HUES48 (cell line): ENCODE measurements around the gene SCN4A.

Experiments
- H3K27ac ChIP-seq: one replicate; pipeline ENCODE4 v1.7.0; 2013; ENCODE audit warnings: low read depth, low read length, inconsistent platforms
- H3K27me3 ChIP-seq: 2 replicates; pipeline ENCODE4 v1.6.1; 2013; ENCODE audit warnings: mild to moderate bottlenecking, low read length; ENCODE audit not compliant: control insufficient read depth, insufficient read depth
- H3K36me3 ChIP-seq: 2 replicates; pipeline ENCODE4 v1.6.1; 2013; ENCODE audit warnings: low read length; ENCODE audit not compliant: control insufficient read depth, insufficient read depth
- H3K4me1 ChIP-seq: 2 replicates; pipeline ENCODE4 v1.6.1; 2013; ENCODE audit warnings: mild to moderate bottlenecking, low read length; ENCODE audit not compliant: control insufficient read depth, insufficient read depth
- H3K4me3 ChIP-seq: 2 replicates; pipeline ENCODE4 v1.5.1; 2013; ENCODE audit warnings: mild to moderate bottlenecking, low read depth, low read length
- H3K9ac ChIP-seq: 2 replicates; pipeline ENCODE4 v1.6.1; 2013; ENCODE audit warnings: mild to moderate bottlenecking, low read depth, low read length, moderate library complexity
- H3K9me3 ChIP-seq: 2 replicates; pipeline ENCODE4 v1.6.1; 2013; ENCODE audit warnings: low read length; ENCODE audit not compliant: control insufficient read depth, insufficient read depth

The SCN4A gene

GRCh38 chr17:63963123-63963522 is 9.6 kb downstream of the SCN4A start:
- Histone ChIP-seq H3K4me3 (no peak overlapping the region), H3K9ac (no peak overlapping the region), H3K4me1 (peaks cover 19% of the 10 kb centered on the region; the same call in 1 of the 2 replicates), H3K27me3 (no peaks in the 10 kb centered on the region), H3K9me3 (no peaks in the 10 kb centered on the region), H3K27ac (no peak overlapping the region), H3K36me3 (no peaks in the 10 kb centered on the region)

GRCh38 chr17:63962298-63962744 is 10.4 kb downstream of the SCN4A start:
- peak overlapping the region; percentile 7; the same call in 1 of the 2 replicates for H3K4me3 ChIP-seq
- H3K27me3 ChIP-seq = no peaks in the 10 kb centered on the region
- H3K36me3 ChIP-seq = no peaks in the 10 kb centered on the region
- H3K4me1 ChIP-seq = peaks cover 19% of the 10 kb centered on the region; the same call in 1 of the 2 replicates
- H3K27ac ChIP-seq = peak overlapping the region; percentile 67
- H3K9me3 ChIP-seq = no peaks in the 10 kb centered on the region
- H3K9ac ChIP-seq = no peak overlapping the region

- H3K4me3 ChIP-seq = peak overlapping the region; percentile 58
- H3K4me1 ChIP-seq = peaks cover 19% of the 10 kb centered on the region; the same call in 1 of the 2 replicates
- H3K9me3 ChIP-seq = no peaks in the 10 kb centered on the region
- H3K36me3 ChIP-seq = peaks cover 3% of the 10 kb centered on the region; the same call in 1 of the 2 replicates
- H3K27me3 ChIP-seq = no peaks in the 10 kb centered on the region
- H3K27ac ChIP-seq = peak overlapping the region; percentile 67
- peak overlapping the region; percentile 57 for H3K9ac ChIP-seq
Observed at GRCh38 chr17:63961355-63962212, 11.1 kb downstream of the SCN4A start.

GRCh38 chr17:63960430-63960829 is 12.3 kb downstream of the SCN4A start:
- Histone ChIP-seq H3K9me3 (no peaks in the 10 kb centered on the region), H3K4me3 (peak overlapping the region; percentile 58), H3K27ac (no peak overlapping the region), H3K27me3 (no peaks in the 10 kb centered on the region), H3K9ac (no peak overlapping the region), H3K36me3 (peaks cover 6% of the 10 kb centered on the region; the same call in 1 of the 2 replicates), H3K4me1 (peaks cover 19% of the 10 kb centered on the region; the same call in 1 of the 2 replicates)

GRCh38 chr17:63960006-63960405 is 12.7 kb downstream of the SCN4A start:
- Histone ChIP-seq H3K9ac (no peak overlapping the region), H3K36me3 (peaks cover 6% of the 10 kb centered on the region; the same call in 1 of the 2 replicates), H3K27me3 (no peaks in the 10 kb centered on the region), H3K9me3 (no peaks in the 10 kb centered on the region), H3K4me1 (peaks cover 19% of the 10 kb centered on the region; the same call in 1 of the 2 replicates), H3K27ac (no peak overlapping the region), H3K4me3 (peak overlapping the region; percentile 58; the same call in 1 of the 2 replicates)

- H3K4me3 ChIP-seq = no peak overlapping the region
- no peaks in the 10 kb centered on the region for H3K27me3 ChIP-seq
- no peak overlapping the region for H3K27ac ChIP-seq
- H3K9ac ChIP-seq = no peak overlapping the region
- H3K9me3 ChIP-seq = no peaks in the 10 kb centered on the region
- peaks cover 13% of the 10 kb centered on the region; the same call in 1 of the 2 replicates for H3K4me1 ChIP-seq
- H3K36me3 ChIP-seq = peaks cover 6% of the 10 kb centered on the region; the same call in 1 of the 2 replicates
Observed at GRCh38 chr17:63956296-63956920, 16.3 kb downstream of the SCN4A start.

GRCh38 chr17:63955791-63956190 is 16.9 kb downstream of the SCN4A start:
- no peak overlapping the region for H3K4me3 ChIP-seq
- H3K27me3 ChIP-seq = no peaks in the 10 kb centered on the region
- peaks cover 6% of the 10 kb centered on the region; the same call in 1 of the 2 replicates for H3K36me3 ChIP-seq
- no peaks in the 10 kb centered on the region for H3K9me3 ChIP-seq
- peaks cover 10% of the 10 kb centered on the region; the same call in 1 of the 2 replicates for H3K4me1 ChIP-seq
- H3K27ac ChIP-seq = no peak overlapping the region
- H3K9ac ChIP-seq = no peak overlapping the region

GRCh38 chr17:63955232-63955631 is 17.5 kb downstream of the SCN4A start:
- peaks cover 6% of the 10 kb centered on the region; the same call in 1 of the 2 replicates for H3K36me3 ChIP-seq
- H3K4me3 ChIP-seq = no peak overlapping the region
- H3K9me3 ChIP-seq = no peaks in the 10 kb centered on the region
- no peak overlapping the region for H3K9ac ChIP-seq
- no peak overlapping the region for H3K27ac ChIP-seq
- no peaks in the 10 kb centered on the region for H3K27me3 ChIP-seq
- H3K4me1 ChIP-seq = peaks cover 4% of the 10 kb centered on the region; the same call in 1 of the 2 replicates

- Histone ChIP-seq H3K36me3 (peaks cover 6% of the 10 kb centered on the region; the same call in 1 of the 2 replicates), H3K27ac (no peak overlapping the region), H3K9ac (no peak overlapping the region), H3K4me1 (no peaks in the 10 kb centered on the region), H3K27me3 (no peaks in the 10 kb centered on the region), H3K9me3 (no peaks in the 10 kb centered on the region), H3K4me3 (no peak overlapping the region)
Observed at GRCh38 chr17:63954402-63955063, 18.2 kb downstream of the SCN4A start.

GRCh38 chr17:63950940-63951907 is 21.5 kb downstream of the SCN4A start:
- H3K4me3 ChIP-seq = no peak overlapping the region
- no peaks in the 10 kb centered on the region for H3K4me1 ChIP-seq
- no peak overlapping the region for H3K9ac ChIP-seq
- H3K27me3 ChIP-seq = no peaks in the 10 kb centered on the region
- no peaks in the 10 kb centered on the region for H3K9me3 ChIP-seq
- H3K27ac ChIP-seq = no peak overlapping the region
- H3K36me3 ChIP-seq = no peaks in the 10 kb centered on the region
